GM12873 (cell line): ENCODE measurements around the gene POLDIP3.

Experiments used
- TF ChIP-seq, protein P1 (sequence below): IDR thresholded peaks from 2 replicates; pipeline ENCODE4 v1.5.1; 2012; ENCODE audit warnings: low read depth, mild to moderate bottlenecking, moderate library complexity, low read length, control low read depth; ENCODE audit not compliant: insufficient read depth; ENCODE audit errors: missing control alignments

Gene POLDIP3

DNA sequence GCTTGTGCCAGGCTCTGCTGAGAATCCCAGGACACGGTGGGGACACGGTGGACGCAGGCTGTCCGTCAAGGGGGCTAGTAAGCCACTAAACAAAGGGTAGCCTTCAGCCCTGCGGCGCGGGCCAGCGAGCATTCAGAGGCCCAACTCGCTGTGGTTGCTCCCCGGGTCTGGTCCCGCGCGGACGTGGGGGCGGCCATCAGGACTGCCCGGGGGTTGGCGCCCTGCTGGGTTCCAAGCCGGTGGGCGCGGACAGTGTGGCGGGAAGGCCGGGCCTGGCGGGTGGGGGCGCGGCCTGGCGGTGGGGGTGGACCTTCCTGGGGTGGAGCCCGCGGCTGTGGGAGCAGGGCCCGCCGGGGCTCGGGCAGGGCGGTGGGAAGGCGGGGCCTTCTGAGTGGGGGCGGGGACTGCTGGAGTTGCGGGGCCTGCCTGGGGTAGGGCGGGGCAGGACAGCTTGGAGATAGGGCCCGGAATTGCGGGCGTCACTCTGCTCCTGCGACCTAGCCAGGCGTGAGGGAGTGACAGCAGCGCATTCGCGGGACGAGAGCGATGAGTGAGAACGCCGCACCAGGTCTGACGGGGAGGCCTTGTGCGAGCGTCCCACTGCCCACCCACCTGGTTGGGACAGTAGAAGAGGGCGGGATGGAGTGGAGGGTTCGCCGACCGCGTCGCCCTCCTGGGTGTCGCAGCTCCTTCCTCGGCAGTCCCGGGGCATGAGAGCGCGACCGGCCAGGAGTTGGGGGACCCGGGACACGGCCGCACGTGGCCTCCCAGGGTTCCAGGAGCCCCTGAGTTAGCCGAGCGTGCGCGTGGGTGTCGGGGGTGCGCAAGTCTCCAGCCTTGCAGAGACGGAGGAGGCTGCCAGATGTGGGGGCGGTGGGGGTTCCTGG is 61.0 kb downstream of the POLDIP3 start, which contains the start of gene SERHL2:
SERHL2 (plus strand) TSS at position 482 of the 887 bp plus-strand sequence; CDS start at position 547, 65 bp downstream.
- TF ChIP-seq, protein P1, sequence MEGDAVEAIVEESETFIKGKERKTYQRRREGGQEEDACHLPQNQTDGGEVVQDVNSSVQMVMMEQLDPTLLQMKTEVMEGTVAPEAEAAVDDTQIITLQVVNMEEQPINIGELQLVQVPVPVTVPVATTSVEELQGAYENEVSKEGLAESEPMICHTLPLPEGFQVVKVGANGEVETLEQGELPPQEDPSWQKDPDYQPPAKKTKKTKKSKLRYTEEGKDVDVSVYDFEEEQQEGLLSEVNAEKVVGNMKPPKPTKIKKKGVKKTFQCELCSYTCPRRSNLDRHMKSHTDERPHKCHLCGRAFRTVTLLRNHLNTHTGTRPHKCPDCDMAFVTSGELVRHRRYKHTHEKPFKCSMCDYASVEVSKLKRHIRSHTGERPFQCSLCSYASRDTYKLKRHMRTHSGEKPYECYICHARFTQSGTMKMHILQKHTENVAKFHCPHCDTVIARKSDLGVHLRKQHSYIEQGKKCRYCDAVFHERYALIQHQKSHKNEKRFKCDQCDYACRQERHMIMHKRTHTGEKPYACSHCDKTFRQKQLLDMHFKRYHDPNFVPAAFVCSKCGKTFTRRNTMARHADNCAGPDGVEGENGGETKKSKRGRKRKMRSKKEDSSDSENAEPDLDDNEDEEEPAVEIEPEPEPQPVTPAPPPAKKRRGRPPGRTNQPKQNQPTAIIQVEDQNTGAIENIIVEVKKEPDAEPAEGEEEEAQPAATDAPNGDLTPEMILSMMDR = no peak

DNA sequence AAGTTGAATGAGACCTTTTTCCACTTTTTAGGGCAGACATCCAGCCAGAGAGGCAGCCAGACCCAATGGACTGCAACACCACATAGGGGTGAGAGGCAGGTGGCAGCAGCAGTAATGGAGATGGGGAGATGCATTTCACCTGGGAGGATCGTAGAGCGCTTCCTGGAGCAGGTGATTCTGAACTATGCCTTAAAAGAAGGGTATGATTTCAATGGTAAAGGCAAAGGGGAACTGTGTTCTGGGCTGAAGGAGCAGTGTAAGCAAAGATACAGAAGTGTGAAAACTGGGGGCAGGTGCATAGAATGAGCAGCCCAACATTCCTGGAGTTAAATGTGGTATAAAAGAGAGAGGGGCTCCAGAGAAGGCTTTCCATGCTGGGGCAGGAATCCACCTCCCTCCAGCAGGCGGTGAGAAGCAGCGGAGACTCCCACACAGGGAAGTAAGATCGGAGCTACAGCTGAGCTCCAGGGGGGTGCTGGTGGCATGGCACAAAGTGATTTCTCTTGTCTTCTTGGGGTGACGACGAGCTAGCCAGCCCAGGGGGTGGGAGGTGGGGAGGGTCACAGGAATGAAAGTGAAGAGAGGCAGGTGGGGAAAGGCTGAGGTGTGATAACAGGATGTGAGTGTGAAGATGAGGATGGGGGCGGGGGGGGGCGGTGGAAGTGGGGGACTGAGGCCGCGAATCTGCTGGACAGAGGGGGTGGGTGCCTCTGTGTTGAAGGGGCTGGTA is 65.2 kb downstream of the POLDIP3 start:
- TF ChIP-seq, protein P1 = no peak

DNA sequence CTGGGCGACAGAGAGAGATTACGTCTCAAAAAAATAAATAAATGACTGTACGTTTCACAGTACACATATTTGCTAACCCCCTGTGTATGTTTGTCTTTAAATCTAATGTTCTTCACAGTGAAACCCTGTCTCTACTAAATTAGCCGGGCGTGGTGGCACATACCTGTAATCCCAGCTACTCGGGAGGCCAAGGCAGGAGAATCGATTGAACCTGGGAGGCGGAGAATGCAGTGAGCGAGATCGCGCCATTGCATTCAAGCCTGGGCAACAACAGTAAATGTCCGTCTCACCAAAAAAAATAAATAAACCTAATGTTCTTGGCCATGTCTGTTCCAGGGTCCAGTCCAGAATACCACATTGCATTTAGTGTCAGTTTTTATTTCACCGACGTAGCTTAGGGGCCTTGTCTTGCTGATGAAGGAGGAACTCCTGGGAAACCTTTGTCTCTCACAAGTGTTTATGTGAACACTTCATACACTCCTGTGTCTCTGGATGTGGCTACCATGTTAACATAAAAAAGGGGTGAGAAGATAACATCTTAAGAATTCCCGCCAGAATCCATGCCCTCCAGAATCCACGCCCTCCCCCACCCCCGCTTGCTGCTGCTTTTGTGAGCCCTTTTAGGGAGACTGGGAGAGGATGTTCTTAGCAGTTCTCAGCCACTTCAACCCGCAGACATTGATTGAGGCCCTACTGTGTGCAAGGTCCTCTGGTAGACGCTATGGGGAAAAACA is 65.9 kb downstream of the POLDIP3 start:
- TF ChIP-seq, protein P1 = no peak

DNA sequence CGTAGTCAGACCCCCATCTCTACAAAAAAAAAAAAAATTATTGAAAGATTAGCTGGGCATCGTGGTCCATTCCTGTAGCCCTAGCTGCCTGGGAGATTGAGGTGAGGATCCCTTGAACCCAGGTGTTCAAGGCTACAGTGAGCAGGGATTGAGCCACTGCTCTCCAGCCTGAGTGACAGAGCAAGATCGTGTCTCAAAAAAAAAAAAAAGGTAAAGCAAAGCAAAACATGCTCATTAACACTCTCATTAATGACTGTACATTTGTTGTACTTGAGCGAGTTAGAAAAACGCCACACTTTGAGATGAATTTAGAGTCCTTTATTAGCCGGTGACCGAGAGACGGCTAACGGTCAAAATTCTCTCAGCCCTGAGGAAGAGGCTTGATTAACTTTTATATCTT is 67.1 kb downstream of the POLDIP3 start:
- TF ChIP-seq, protein P1 = no peak

DNA sequence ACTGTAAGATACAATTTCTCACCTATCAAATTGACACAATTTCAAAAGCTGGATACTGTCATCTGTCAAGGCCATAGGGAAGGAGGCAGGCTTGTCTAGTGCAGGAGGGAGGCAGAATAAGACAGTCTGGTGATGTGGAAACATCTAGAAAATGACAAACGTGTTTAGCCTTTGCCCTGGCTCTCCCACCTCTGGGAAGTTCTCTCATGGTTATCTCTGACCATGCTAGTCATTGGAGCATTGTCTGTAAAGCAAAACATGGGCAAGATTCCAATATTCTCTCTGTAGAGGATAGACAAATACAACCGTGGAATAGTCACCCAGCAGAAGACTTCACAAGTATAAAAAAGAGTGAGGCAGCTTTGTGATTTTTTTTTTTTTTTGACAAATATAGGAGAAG is 70.0 kb downstream of the POLDIP3 start:
- TF ChIP-seq, protein P1 = no peak

DNA sequence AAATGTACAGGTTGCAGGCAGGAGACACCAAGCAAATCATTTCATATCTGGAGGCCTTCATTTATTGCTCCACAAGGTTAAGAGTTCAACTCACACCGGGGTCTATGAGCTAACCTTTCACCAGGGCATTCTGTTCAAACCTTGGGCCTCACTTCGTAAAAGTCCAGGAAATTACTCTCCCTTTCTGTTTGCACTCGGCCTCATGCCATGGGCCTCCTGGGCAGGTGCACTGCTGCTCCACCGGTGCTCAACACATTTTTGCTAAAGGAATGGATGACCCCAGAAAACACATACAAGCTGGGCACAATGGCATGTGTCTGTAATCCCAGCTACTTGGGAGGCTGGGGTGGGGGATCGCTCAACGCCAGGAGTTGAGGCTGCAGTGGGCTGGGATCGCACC is 78.5 kb downstream of the POLDIP3 start:
- TF ChIP-seq, protein P1 = no peak
